ENCODE data around the gene BAIAP2L2.

DNA sequence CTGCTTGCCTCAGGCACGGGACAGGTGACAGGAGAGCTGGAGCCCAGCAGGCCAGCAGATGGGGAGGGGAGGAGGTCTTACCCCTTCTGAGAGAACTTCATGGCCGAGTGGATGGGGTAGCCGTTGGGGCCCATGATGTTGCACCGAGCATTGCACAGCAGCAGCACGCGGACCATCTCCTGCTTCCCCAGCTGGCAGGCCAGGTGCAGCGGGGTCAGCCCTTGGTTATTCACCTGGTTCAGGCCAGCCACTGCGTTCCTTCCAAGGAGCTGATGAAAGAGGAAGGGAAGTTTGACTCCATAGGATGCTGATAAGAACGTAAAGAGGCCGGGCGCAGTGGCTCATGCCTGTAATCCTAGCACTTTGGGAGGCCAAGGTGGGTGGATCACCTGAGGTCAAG, 29.4 kb upstream of the BAIAP2L2 start:
- no peak for TF ChIP-seq BRCA1 (IDR thresholded peaks at IDR 0.05; ENCODE audit: low read depth, low read length)
- no peak for TF ChIP-seq CTCF (IDR thresholded peaks at IDR 0.05 in 2 of 3, conservative IDR thresholded peaks at IDR 0.05 in 1 of 3; ENCODE audit: control insufficient read depth in 2 of 3, extremely low read depth in 1 of 3, insufficient read depth in 1 of 3, low read depth in 3 of 3, low read length in 3 of 3)
- TF ChIP-seq NR2C2 (IDR thresholded peaks at IDR 0.05; ENCODE audit: borderline replicate concordance, control insufficient read depth, insufficient read length, low read depth), result no peak
- no peak for TF ChIP-seq POLR2AphosphoS5 (IDR thresholded peaks at IDR 0.05; ENCODE audit: low read length)

Measured in GM12878 (cell line).